Endothelial cell of umbilical vein (primary cell): ENCODE results near the gene DNAJB8. TPM values are rescaled to one million over a fixed set of nuclear protein-coding genes. Genes with fewer than 3 reads are reported as not detected.

Experiments
- BruUV-seq: library from RNA; stranded (reverse); fragments of 400-500 nt; replicated peaks from 2 replicates; lab custom pipeline; 2021; lab: Mats Ljungman, UMichigan
- CTCF ChIA-PET: fragments of 300-600, 350-600 bp; sonication (Branson Sonifier 250); formaldehyde crosslinking; loops from one replicate; lab custom pipeline; 2021; ENCODE audit warnings: antibody characterized with exemption, inconsistent platforms; lab: Charles Lee
- POLR2A ChIA-PET: fragments of 300-600, 350-600 bp; sonication (Branson Sonifier 250); formaldehyde crosslinking; loops from one replicate; lab custom pipeline; 2021; ENCODE audit warnings: antibody characterized with exemption, inconsistent platforms; lab: Charles Lee
- DNase-seq: peaks from one replicate; pipeline ENCODE4 v3.0.0-alpha.2; 2011; ENCODE audit warnings: low read depth, low spot score
- FAIRE-seq: peaks from 2 replicates; lab custom pipeline; 2011; peaks lifted over from hg19 to GRCh38; lab: Jason Lieb, UNC
- H2AFZ ChIP-seq: 2 replicates; pipeline ENCODE4 v1.6.0; 2012; ENCODE audit warnings: low read depth, low read length, control low read depth, inconsistent platforms
- H3K27ac ChIP-seq: 2 replicates; pipeline ENCODE4 v1.5.1; 2011; ENCODE audit warnings: low read depth, mild to moderate bottlenecking, control low read depth, low read length, moderate library complexity; ENCODE audit not compliant: insufficient read depth
- H3K27me3 ChIP-seq, 2 experiments: 2 replicates each; pipeline versions ENCODE4 v1.6.0 to v1.6.1; 2011; ENCODE audit warnings: low read length in 2 of 2, mixed read lengths in 1 of 2; ENCODE audit not compliant: control insufficient read depth in 2 of 2, insufficient read depth in 2 of 2
- H3K36me3 ChIP-seq, 2 experiments: 2 replicates in 1 of 2; 3 replicates in 1 of 2; pipeline ENCODE4 v1.5.1; 2011; ENCODE audit warnings: low read length in 2 of 2, mild to moderate bottlenecking in 1 of 2, moderate library complexity in 1 of 2; ENCODE audit not compliant: control insufficient read depth in 2 of 2, insufficient read depth in 2 of 2; ENCODE audit errors: extremely low read depth in 1 of 2
- H3K4me1 ChIP-seq: 3 replicates; pipeline ENCODE4 v1.5.1; 2011; ENCODE audit warnings: mild to moderate bottlenecking, low read length; ENCODE audit not compliant: control insufficient read depth, insufficient read depth; ENCODE audit errors: extremely low read depth
- H3K4me2 ChIP-seq: 2 replicates; pipeline ENCODE4 v1.6.1; 2011; ENCODE audit warnings: low read length, control low read depth, mixed read lengths; ENCODE audit not compliant: insufficient read depth
- H3K4me3 ChIP-seq, 3 experiments: fragments of 200-600 bp in 1 of 3; sonication (generic), shearing (Covaris generic) in 1 of 3; replicated peaks in 1 of 3; 2 replicates each; pipeline ENCODE4 v1.5.1; 2011 to 2016; ENCODE audit warnings: control low read depth in 3 of 3, low read length in 3 of 3, mild to moderate bottlenecking in 2 of 3, inconsistent platforms in 1 of 3, low read depth in 1 of 3, moderate library complexity in 1 of 3; ENCODE audit not compliant: insufficient read depth in 1 of 3
- H3K79me2 ChIP-seq: 2 replicates; pipeline ENCODE4 v1.6.0; 2012; ENCODE audit warnings: low read length, inconsistent platforms; ENCODE audit not compliant: control insufficient read depth, insufficient read depth
- H3K9ac ChIP-seq: replicated peaks from 2 replicates; pipeline ENCODE3; 2011; ENCODE audit warnings: low read length, control low read depth; ENCODE audit not compliant: insufficient read depth; ENCODE audit errors: extremely low read depth
- H3K9me1 ChIP-seq: replicated peaks from 3 replicates; pipeline ENCODE4 v1.6.0; 2011; ENCODE audit warnings: mild to moderate bottlenecking, low read length; ENCODE audit not compliant: control insufficient read depth, insufficient read depth; ENCODE audit errors: extremely low read depth
- H3K9me3 ChIP-seq: replicated peaks from 2 replicates; pipeline ENCODE4 v1.5.1; 2012; ENCODE audit warnings: low read length, inconsistent platforms; ENCODE audit not compliant: control insufficient read depth, insufficient read depth
- H4K20me1 ChIP-seq: replicated peaks from 2 replicates; pipeline ENCODE3; 2011; ENCODE audit warnings: mild to moderate bottlenecking, low read length; ENCODE audit not compliant: control insufficient read depth, insufficient read depth; ENCODE audit errors: extremely low read depth
- CTCF ChIP-seq, 2 donors: IDR thresholded peaks; 1 replicate in 1 of 2; 2 replicates in 1 of 2; pipeline ENCODE4 v1.5.1; 2011; ENCODE audit warnings: low read length in 2 of 2, mild to moderate bottlenecking in 2 of 2, moderate library complexity in 2 of 2, control low read depth in 1 of 2, inconsistent platforms in 1 of 2, low read depth in 1 of 2; ENCODE audit not compliant: insufficient read depth in 1 of 2; ENCODE audit errors: extremely low read depth in 1 of 2
- EZH2 ChIP-seq: IDR thresholded peaks from 2 replicates; pipeline ENCODE4 v1.6.1; 2012; ENCODE audit warnings: borderline replicate concordance, low read depth, mild to moderate bottlenecking, moderate library complexity, low read length, inconsistent platforms; ENCODE audit not compliant: severe bottlenecking
- FOS ChIP-seq: IDR thresholded peaks from 2 replicates; pipeline ENCODE4 v1.6.1; 2011; ENCODE audit warnings: mild to moderate bottlenecking, low read length, moderate library complexity, borderline replicate concordance; ENCODE audit not compliant: insufficient read depth
- GATA2 ChIP-seq: IDR thresholded peaks from 2 replicates; pipeline ENCODE4 v1.7.0; 2011; ENCODE audit warnings: low read depth, mild to moderate bottlenecking, moderate library complexity, mixed read lengths, low read length; ENCODE audit not compliant: insufficient read length, insufficient read depth
- JUN ChIP-seq: IDR thresholded peaks from 2 replicates; pipeline ENCODE4 v1.6.1; 2011; ENCODE audit warnings: borderline replicate concordance, low read depth; ENCODE audit not compliant: insufficient read length, insufficient read depth
- MAX ChIP-seq: IDR thresholded peaks from 2 replicates; pipeline ENCODE4 v1.6.1; 2011; ENCODE audit not compliant: insufficient read depth, insufficient read length
- MYC ChIP-seq: IDR thresholded peaks from one replicate; pipeline ENCODE4 v1.6.1; 2011; ENCODE audit warnings: mild to moderate bottlenecking, low read depth, low read length
- POLR2A ChIP-seq: IDR thresholded peaks from 2 replicates; pipeline ENCODE4 v1.6.1; 2012; ENCODE audit warnings: low read depth, mild to moderate bottlenecking, control low read depth, low read length
- POLR2AphosphoS5 ChIP-seq: IDR thresholded peaks from 2 replicates; pipeline ENCODE4 v1.6.1; 2012; ENCODE audit warnings: low read depth, mild to moderate bottlenecking, control low read depth, low read length, moderate library complexity; ENCODE audit not compliant: insufficient read depth
- dilution Hi-C: fragments of 300-500 bp; cut with MboI; formaldehyde crosslinking; loops from one replicate; pipeline ENCODE4 v1.15.0; 2019; ENCODE audit warnings: low sequenced_read_pairs; ENCODE audit not compliant: extremely low pct_ligation_motif_present
- intact Hi-C: fragments of 100-400 bp; cut with micrococcal nuclease; formaldehyde crosslinking; loops from one replicate; pipeline ENCODE4 v1.10.0; 2022
- polyA plus RNA-seq, 4 experiments: library from polyadenylated mRNA; depleted of rRNA in 3 of 4; stranded (reverse) in 3 of 4; unstranded in 1 of 4; fragments of >200 nt; gene quantifications; 2 replicates each; pipeline versions ENCODE4 v1.2.1 to v1.2.3, GENCODE V29; 2011 to 2012; ENCODE audit warnings: missing spikeins in 1 of 4
- total RNA-seq: library from RNA; stranded (reverse); gene quantifications from 2 replicates; pipeline ENCODE4 v1.2.3, GENCODE V29; 2021

Gene DNAJB8
- total and polyA plus RNA-seq, 2 donors (not counting 3 experiments of a cell fraction or from before 2014, with no cell fraction given) = not detected

GRCh38 chr3:128462341-128462910, 4.3 kb downstream of the DNAJB8 start:
- no peak for TF ChIP-seq JUN
- TF ChIP-seq POLR2A = no peak
- TF ChIP-seq MAX = no peak
- TF ChIP-seq POLR2AphosphoS5 = no peak
- no peak for TF ChIP-seq MYC
- no peak for TF ChIP-seq FOS
- no peak for TF ChIP-seq GATA2
- TF ChIP-seq CTCF (IDR thresholded peaks at IDR 0.05; ENCODE audit: extremely low read depth in 1 of 2, insufficient read depth in 1 of 2, low read depth in 1 of 2, low read length in 2 of 2) = no peak
- TF ChIP-seq EZH2 = no peak
- Histone ChIP-seq H3K9ac (no peak overlapping the region), H3K4me1 (no peaks in the 10 kb centered on the region), H3K36me3 (no peaks in the 10 kb centered on the region), H3K9me3 (no peaks in the 10 kb centered on the region), H3K4me3 (no peak overlapping the region), H3K27ac (no peak overlapping the region), H2AFZ (no peak overlapping the region), H3K4me2 (no peak overlapping the region), H3K27me3 (peaks cover 6 to 13% of the 10 kb centered on the region in 2 experiments), H4K20me1 (no peaks in the 10 kb centered on the region), H3K9me1 (no peaks in the 10 kb centered on the region), H3K79me2 (no peaks in the 10 kb centered on the region)
- dilution Hi-C loops (no loop called here), intact Hi-C loops (no loop called here)
- POLR2A ChIA-PET = no interaction called here
- no peak for FAIRE-seq
- DNase-seq = no peak
- CTCF ChIA-PET = interaction anchor here (1.0 to 1.6 kb wide), 3 partner anchors 12 to 122 kb away, joined by 3 to 5 read pairs (median 4); no protein-coding TSS in a partner anchor
- no TSS peak for BruUV-seq
